Stimulated activated CD8-positive, alpha-beta memory T cell treated with anti-CD3 and anti-CD28 coated beads, Interleukin-4, amount 100 ng/mL, for 48 hours (primary cell): Measurements from ENCODE around the gene CSF3R.

ENCODE experiments used
- DNase-seq: peaks from one replicate; pipeline ENCODE4 v3.0.0-alpha.2; 2020

CSF3R gene

GRCh38 chr1:36482724-36483388, at the start of gene CSF3R:
TSS of gene CSF3R (minus strand) at chr1:36482913. CDS start at chr1:36479496, 3,417 bp downstream.
- no peak for DNase-seq

DNA sequence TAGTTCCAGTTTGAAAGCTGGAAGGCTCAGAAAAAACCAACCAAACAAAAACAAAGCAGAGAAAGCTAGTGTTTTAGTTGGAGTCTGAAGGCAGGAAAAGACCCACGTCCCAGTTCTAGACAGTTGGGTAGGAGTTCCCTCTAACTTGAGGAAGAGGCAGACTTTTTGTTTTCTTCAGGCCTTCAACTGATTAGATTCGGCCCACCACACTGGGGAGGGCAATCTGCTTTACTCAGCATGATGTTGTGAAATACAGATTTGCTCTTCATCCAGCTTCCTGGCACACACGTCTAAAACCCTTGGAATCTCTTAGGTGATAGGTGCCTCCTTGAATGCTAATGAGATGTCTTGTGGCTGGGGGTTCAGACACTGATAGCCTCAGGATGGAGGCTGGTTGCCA, 49.1 kb upstream of the CSF3R start:
- no peak for DNase-seq

DNA sequence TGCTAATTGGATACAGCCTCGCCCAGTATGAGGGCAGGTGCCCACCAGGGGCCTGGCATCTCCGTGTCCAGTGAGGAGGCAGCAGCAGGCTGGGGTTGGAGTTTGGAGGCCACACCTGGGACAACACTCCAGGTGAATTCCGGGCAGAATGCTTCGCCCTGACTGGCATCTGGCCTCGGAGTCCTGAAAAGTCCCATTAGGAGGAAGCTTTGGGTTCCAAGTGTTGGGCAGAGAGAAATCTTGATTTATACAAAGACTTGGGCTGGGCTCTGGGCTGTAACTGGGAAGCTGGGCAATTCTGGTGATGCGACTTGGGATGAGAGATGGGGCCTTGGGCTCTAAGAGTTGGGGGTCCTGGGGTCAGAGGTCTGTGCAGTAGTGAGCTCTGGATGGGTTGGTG, 48.1 kb upstream of the CSF3R start:
- no peak for DNase-seq

DNA sequence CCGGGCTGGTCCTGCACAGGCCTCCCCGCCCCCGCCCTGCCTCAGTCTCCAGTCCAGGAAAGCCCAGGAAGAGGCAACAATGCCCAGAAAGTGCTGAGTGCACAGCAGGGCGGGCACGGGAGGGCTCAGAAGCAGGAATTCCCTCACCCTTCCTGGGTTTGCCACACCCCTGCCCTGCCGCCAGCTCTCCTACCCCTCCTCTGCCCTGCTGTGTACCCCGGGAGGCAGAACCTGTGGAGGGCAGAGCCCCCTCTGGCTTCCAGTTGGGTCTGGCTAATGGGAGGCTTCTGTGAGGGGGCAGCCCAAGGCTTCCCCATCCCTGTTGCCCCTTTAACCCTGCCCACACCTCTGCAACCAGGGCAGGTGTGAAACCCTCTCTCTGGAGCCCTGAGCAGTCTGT, 47.5 kb upstream of the CSF3R start:
- DNase-seq = no peak

GRCh38 chr1:36529769-36530260, 47.1 kb upstream of the CSF3R start:
- no peak for DNase-seq

- peak; percentile 22 for DNase-seq
Measured at GRCh38 chr1:36528361-36529349, 45.9 kb upstream of the CSF3R start.

- DNase-seq = peak; percentile 10
Measured at GRCh38 chr1:36525166-36525565, 42.5 kb upstream of the CSF3R start.

DNA sequence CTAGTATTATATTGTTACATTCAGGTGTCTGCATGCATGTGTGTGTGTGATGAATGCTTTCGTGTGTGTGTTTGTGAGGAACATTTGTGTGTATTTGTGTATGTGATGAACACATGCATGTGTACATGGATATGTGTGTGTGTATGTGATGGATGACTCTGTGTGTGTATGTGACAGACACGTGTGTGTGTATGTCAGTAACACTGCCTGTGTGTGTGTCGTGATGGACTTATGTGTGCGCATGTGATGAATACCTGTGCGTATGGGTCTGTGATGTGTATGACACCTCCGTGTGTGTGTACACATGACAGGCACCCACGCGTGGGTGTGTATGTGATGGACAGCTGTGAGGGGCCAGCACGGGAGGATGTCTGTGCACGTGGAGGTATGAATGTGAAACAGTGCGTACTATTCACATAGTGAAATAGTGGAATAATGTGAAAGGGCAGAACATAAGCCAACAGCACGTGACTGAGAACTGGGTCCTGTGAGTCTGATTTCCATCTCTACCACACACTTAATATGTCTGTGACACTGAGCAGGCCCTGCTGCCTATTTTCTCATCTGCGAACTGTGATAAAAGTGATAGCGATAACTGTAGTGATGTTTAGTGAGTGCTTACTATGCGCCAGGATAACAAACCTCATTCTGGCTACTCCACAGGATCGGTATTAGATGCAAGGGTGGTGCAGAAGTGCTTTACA, 41.8 kb upstream of the CSF3R start:
- peak; percentile 6 for DNase-seq

- DNase-seq = peak; percentile 23
Measured at GRCh38 chr1:36523850-36524249, 41.1 kb upstream of the CSF3R start.

GRCh38 chr1:36523230-36523495, 40.5 kb upstream of the CSF3R start:
- no peak for DNase-seq

DNA sequence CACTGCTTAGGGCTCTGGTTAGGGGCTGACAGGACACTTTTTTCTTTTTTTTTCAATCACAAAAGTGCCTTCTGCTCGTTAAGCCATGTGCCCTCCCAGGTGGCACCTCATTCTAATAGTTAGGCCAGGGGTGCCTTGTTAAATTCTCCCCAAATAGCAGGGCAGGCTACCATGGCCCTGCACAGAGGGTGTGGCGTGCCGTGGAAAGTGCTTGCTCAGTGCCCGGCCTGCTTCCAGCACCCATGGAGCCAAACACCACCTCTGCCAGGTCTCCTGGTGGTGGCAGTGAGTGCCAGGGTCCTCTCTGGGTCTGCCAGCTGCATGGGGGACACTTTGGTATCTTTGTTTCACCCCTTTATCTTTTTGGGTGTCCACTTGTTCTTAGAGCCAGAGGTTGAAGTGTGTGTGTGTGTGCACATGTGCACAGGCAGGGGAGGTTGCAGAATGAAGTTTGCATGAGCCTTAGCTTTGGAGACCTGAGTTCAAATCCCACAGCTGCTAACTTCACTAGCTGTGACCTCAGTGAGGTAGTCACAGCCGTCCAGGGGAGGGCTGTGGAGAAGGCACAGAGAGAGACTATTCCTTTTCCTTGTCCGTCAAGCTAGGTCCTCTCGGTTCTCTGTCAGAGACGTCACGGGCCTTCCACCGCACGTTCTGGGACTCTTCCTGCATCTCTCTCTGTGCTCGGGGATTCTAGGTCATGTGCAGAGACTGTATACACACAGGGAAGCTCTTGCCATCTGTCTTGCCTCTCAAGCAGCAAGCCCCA, 39.9 kb upstream of the CSF3R start:
- peak; percentile 9 for DNase-seq

DNA sequence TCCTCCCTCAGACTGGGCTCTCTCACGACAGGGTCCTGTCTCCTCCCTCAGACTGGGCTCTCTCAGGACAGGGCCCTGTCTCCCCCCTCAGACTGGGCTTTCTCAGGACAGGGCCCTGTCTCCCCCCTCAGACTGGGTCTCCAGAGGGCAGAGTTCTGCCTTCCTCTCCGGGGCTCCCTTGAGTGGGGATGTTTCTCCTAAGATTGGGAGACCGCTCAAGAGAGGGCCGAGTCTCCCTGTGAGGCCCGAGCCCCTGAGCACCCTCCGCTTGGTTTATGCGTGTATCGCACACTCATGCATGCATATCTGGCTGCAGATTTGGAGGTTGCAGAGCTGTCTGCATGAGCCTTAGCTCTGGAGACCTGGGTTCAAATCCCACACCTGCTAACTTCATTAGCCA, 39.3 kb upstream of the CSF3R start:
- peak; percentile 11 for DNase-seq

GRCh38 chr1:36520771-36521420, 38.2 kb upstream of the CSF3R start:
- DNase-seq = no peak

- no peak for DNase-seq
Measured at GRCh38 chr1:36520056-36520455, 37.3 kb upstream of the CSF3R start.

GRCh38 chr1:36517011-36517771, 34.5 kb upstream of the CSF3R start:
- no peak for DNase-seq

- DNase-seq = peak; percentile 64
Measured at GRCh38 chr1:36516372-36517010, 33.8 kb upstream of the CSF3R start.

GRCh38 chr1:36515315-36516138, 32.8 kb upstream of the CSF3R start:
- no peak for DNase-seq

GRCh38 chr1:36514501-36514900, 31.8 kb upstream of the CSF3R start:
- DNase-seq = no peak

DNA sequence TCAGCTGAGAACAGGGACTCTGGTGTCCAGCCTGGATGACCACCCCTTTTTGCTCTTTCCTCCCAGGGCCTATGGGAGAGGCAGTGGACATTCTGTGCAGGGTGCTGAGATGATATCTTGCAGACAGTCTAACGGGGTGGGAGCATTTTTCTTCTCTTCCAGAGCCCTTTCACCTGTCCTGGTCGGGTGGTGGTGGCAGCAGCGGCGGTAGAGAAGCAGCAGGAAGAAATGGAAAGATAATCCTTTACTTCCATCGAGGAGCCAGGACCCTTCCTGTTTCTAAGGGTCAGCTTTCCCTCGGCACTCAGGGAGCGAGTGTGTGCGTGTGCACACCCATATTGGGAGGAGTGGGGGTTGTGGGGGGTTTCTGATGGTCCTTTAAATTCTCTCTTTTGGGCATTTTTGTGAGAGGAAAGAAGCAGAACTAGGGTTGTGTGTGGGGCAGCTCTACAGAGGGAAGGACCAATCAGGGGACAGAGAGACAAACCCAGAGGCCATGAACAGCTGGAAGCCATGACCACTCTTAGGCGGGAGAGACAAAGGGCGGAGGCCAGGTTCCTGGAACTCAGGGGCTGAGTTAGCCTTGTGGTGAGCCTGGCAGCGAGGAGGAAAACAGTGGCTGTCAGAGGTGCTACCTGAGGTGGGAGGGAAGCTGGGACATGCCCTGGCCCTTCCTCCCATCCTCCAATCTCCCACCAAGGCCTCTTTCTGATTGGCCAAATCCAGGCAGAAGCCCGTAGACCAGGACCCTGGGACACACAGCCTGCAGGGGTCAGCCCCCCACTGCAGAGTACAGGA, 31.2 kb upstream of the CSF3R start:
- no peak for DNase-seq
